Trophoblast cell (in vitro differentiated cells and primary cell): ENCODE results near the gene BNC1.

Experiments
- DNase-seq, 2 donors: peaks; one replicate each; pipeline ENCODE4 v3.0.0-alpha.2; 2016
- H2AFZ ChIP-seq: 2 replicates; pipeline ENCODE4 v1.6.1; 2013; ENCODE audit warnings: low read length, moderate library complexity, mild to moderate bottlenecking; ENCODE audit not compliant: insufficient read depth, poor library complexity
- H2AK5ac ChIP-seq: 2 replicates; pipeline ENCODE4 v1.6.1; 2013; ENCODE audit warnings: mild to moderate bottlenecking, low read length
- H2BK120ac ChIP-seq: 2 replicates; pipeline ENCODE4 v1.6.1; 2013; ENCODE audit warnings: low read length, mild to moderate bottlenecking, moderate library complexity; ENCODE audit not compliant: insufficient read depth, poor library complexity
- H2BK12ac ChIP-seq: 2 replicates; pipeline ENCODE4 v1.6.1; 2013; ENCODE audit warnings: mild to moderate bottlenecking, low read length, moderate library complexity
- H2BK5ac ChIP-seq: 2 replicates; pipeline ENCODE4 v1.6.1; 2013; ENCODE audit warnings: low read length, low read depth, moderate library complexity, mild to moderate bottlenecking; ENCODE audit not compliant: poor library complexity
- H3K14ac ChIP-seq: 2 replicates; pipeline ENCODE4 v1.6.1; 2013; ENCODE audit warnings: mild to moderate bottlenecking, low read length
- H3K18ac ChIP-seq: 2 replicates; pipeline ENCODE4 v1.6.1; 2013; ENCODE audit warnings: mild to moderate bottlenecking, low read length
- H3K23ac ChIP-seq: 2 replicates; pipeline ENCODE4 v1.6.1; 2013; ENCODE audit warnings: low read length
- H3K27ac ChIP-seq: 2 replicates; pipeline ENCODE4 v1.5.1; 2013; ENCODE audit warnings: low read depth, mild to moderate bottlenecking, inconsistent platforms, low read length, moderate library complexity
- H3K27me3 ChIP-seq: 2 replicates; pipeline ENCODE4 v1.6.1; 2013; ENCODE audit warnings: inconsistent platforms, mild to moderate bottlenecking, low read length, moderate library complexity; ENCODE audit not compliant: insufficient read depth
- H3K36me3 ChIP-seq, 2 experiments: 1 replicate in 1 of 2; 2 replicates in 1 of 2; pipeline ENCODE4 v1.6.1; 2013; ENCODE audit warnings: low read length in 2 of 2, mild to moderate bottlenecking in 2 of 2, moderate library complexity in 1 of 2; ENCODE audit not compliant: insufficient read depth in 2 of 2, control insufficient read depth in 1 of 2
- H3K4ac ChIP-seq: 2 replicates; pipeline ENCODE4 v1.6.1; 2013; ENCODE audit warnings: low read depth, mild to moderate bottlenecking, low read length, moderate library complexity
- H3K4me1 ChIP-seq, 2 experiments: 1 replicate in 1 of 2; 2 replicates in 1 of 2; pipeline ENCODE4 v1.6.1; 2013; ENCODE audit warnings: low read length in 2 of 2, mild to moderate bottlenecking in 2 of 2, moderate library complexity in 1 of 2; ENCODE audit not compliant: insufficient read depth in 2 of 2, control insufficient read depth in 1 of 2
- H3K4me2 ChIP-seq: 2 replicates; pipeline ENCODE4 v1.6.1; 2013; ENCODE audit warnings: inconsistent platforms, mild to moderate bottlenecking, low read length, moderate library complexity
- H3K4me3 ChIP-seq: 2 replicates; pipeline ENCODE4 v1.5.1; 2013; ENCODE audit warnings: mild to moderate bottlenecking, low read depth, low read length, inconsistent platforms
- H3K79me1 ChIP-seq: one replicate; pipeline ENCODE4 v1.6.1; 2013; ENCODE audit warnings: low read length
- H3K79me2 ChIP-seq: 2 replicates; pipeline ENCODE4 v1.6.1; 2013; ENCODE audit warnings: low read length, mild to moderate bottlenecking; ENCODE audit not compliant: control insufficient read depth, insufficient read depth, poor library complexity
- H3K9ac ChIP-seq: 2 replicates; pipeline ENCODE4 v1.6.1; 2013; ENCODE audit warnings: mild to moderate bottlenecking, low read length
- H3K9me3 ChIP-seq: 2 replicates; pipeline ENCODE4 v1.6.1; 2013; ENCODE audit warnings: low read depth, mild to moderate bottlenecking, control low read depth, inconsistent platforms, low read length; ENCODE audit not compliant: insufficient read depth
- H4K12ac ChIP-seq: 2 replicates; pipeline ENCODE4 v1.6.1; 2013; ENCODE audit warnings: low read depth, mild to moderate bottlenecking, low read length, moderate library complexity
- H4K8ac ChIP-seq: 2 replicates; pipeline ENCODE4 v1.6.1; 2013; ENCODE audit warnings: low read depth, mild to moderate bottlenecking, low read length, moderate library complexity
- H4K91ac ChIP-seq: one replicate; pipeline ENCODE4 v1.6.1; 2013; ENCODE audit warnings: low read depth, mild to moderate bottlenecking, low read length, moderate library complexity
- WGBS: extraction: QIAGEN DNeasy Blood & Tissue Kit; methylation state at CpG from one replicate; pipeline ENCODE4 v1.1.7; 2013; ENCODE audit warnings: missing lambda C conversion rate; ENCODE audit not compliant: insufficient read length, insufficient coverage; ENCODE audit errors: extremely low coverage; 5-methylcytosine and 5-hydroxymethylcytosine counted together

BNC1 gene

GRCh38 chr15:83319771-83320170, 35.3 kb upstream of the BNC1 start:
- Histone ChIP-seq H3K9me3 (no peaks in the 10 kb centered on the region), H4K12ac (no peak overlapping the region), H2AFZ (no peak overlapping the region), H3K18ac (no peak overlapping the region), H3K79me1 (no peaks in the 10 kb centered on the region), H3K4me3 (no peak overlapping the region), H3K79me2 (no peaks in the 10 kb centered on the region), H3K14ac (no peak overlapping the region), H3K36me3 (no peaks in the 10 kb centered on the region), H2BK12ac (peak overlapping the region; percentile 32), H2BK120ac (no peak overlapping the region), H3K27ac (no peak overlapping the region), H2AK5ac (no peak overlapping the region), H3K27me3 (no peaks in the 10 kb centered on the region), H3K4me1 (peaks cover 9 to 21% of the 10 kb centered on the region in 2 experiments), H3K4me2 (no peak overlapping the region), H3K9ac (no peak overlapping the region), H4K8ac (no peak overlapping the region), H2BK5ac (no peak overlapping the region), H3K23ac (no peak overlapping the region), H4K91ac (no peak overlapping the region), H3K4ac (no peak overlapping the region)
- WGBS, result no CpG with 5 or more reads among the region's 3 CpGs
- DNase-seq, result no peak

DNA sequence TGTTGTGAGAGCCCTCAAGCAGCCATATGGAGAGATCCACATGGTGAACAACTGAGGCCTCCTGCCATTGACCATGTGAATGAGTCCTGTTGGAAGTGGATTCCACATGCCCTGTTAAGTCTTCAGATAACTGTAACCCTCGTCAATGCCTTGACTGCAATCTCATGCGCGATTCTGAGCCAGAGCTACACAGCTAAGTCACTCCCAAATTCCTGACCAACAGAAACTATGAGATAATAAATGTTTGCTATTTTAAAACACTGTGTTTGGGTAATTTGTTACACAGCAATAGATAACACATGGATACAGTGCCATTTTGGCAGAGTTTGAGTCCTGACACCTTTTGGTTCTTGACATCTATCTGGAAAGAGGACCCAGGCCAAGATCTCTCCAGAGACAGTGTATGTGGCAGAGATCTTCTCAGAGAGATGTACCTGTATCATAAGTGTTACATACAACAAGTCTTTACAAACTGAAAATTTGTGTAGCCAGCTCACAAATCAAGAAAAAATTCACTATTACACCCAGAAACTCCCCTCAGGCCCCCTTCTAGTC, 34.5 kb upstream of the BNC1 start:
- Histone ChIP-seq H2BK12ac (no peak overlapping the region), H3K4me1 (peaks cover 9 to 21% of the 10 kb centered on the region in 2 experiments), H4K12ac (no peak overlapping the region), H3K4ac (no peak overlapping the region), H3K4me2 (no peak overlapping the region), H3K27ac (no peak overlapping the region), H2BK120ac (no peak overlapping the region), H4K91ac (no peak overlapping the region), H2AK5ac (no peak overlapping the region), H3K9ac (peak overlapping the region; percentile 23), H3K79me2 (no peaks in the 10 kb centered on the region), H3K14ac (no peak overlapping the region), H3K79me1 (no peaks in the 10 kb centered on the region), H2BK5ac (no peak overlapping the region), H3K18ac (no peak overlapping the region), H2AFZ (no peak overlapping the region), H3K4me3 (no peak overlapping the region), H3K9me3 (no peaks in the 10 kb centered on the region), H3K27me3 (no peaks in the 10 kb centered on the region), H4K8ac (no peak overlapping the region), H3K23ac (no peak overlapping the region), H3K36me3 (no peaks in the 10 kb centered on the region)
- WGBS, result no CpG with 5 or more reads among the region's 3 CpGs
- peak; percentile 31 to 72 for DNase-seq

GRCh38 chr15:83318036-83318435, 33.6 kb upstream of the BNC1 start:
- H2BK5ac ChIP-seq, result no peak overlapping the region
- no peak overlapping the region for H2BK120ac ChIP-seq
- H3K23ac ChIP-seq, result no peak overlapping the region
- no peak overlapping the region for H3K4me2 ChIP-seq
- no peak overlapping the region for H2AFZ ChIP-seq
- H3K27me3 ChIP-seq, result no peaks in the 10 kb centered on the region
- H3K27ac ChIP-seq, result no peak overlapping the region
- H3K9me3 ChIP-seq, result no peaks in the 10 kb centered on the region
- H3K4me3 ChIP-seq, result no peak overlapping the region
- H2BK12ac ChIP-seq, result no peak overlapping the region
- H3K4ac ChIP-seq, result no peak overlapping the region
- DNase-seq, result no peak
- no peaks in the 10 kb centered on the region for H3K79me1 ChIP-seq
- no peaks in the 10 kb centered on the region for H3K79me2 ChIP-seq
- H4K12ac ChIP-seq, result no peak overlapping the region
- H3K14ac ChIP-seq, result no peak overlapping the region
- no peak overlapping the region for H2AK5ac ChIP-seq
- H3K36me3 ChIP-seq, result no peaks in the 10 kb centered on the region
- H3K9ac ChIP-seq, result no peak overlapping the region
- H4K8ac ChIP-seq, result no peak overlapping the region
- H4K91ac ChIP-seq, result no peak overlapping the region
- peaks cover 6 to 16% of the 10 kb centered on the region in 2 experiments for H3K4me1 ChIP-seq
- H3K18ac ChIP-seq, result no peak overlapping the region

DNA sequence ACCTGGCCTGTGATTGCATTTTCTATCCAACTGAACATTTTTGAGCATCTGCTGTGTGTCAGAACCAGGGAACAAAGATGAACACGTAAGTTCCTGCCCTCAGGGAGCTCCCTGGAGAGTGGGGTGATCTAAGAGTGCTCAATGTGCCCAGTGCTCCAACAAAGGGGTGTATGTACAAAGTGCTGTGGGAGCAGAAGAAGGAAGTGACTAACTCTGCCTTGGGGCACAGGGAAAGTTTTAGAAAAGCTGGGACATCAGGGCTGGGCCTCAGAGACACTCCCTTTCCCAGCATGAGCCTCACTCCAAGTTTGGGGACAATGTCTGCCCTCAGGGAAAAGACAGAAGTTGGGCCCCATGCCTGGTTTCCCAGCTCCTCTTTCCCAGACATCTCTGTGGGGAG, 27.6 kb upstream of the BNC1 start:
- H3K4me1 ChIP-seq, result peaks cover 6 to 8% of the 10 kb centered on the region in 2 experiments
- no peaks in the 10 kb centered on the region for H3K27me3 ChIP-seq
- H2BK12ac ChIP-seq, result peak overlapping the region; percentile 73
- H3K4me2 ChIP-seq, result no peak overlapping the region
- H3K18ac ChIP-seq, result no peak overlapping the region
- no peak overlapping the region for H2BK5ac ChIP-seq
- H3K23ac ChIP-seq, result no peak overlapping the region
- no peaks in the 10 kb centered on the region for H3K36me3 ChIP-seq
- H3K27ac ChIP-seq, result no peak overlapping the region
- no peak overlapping the region for H3K9ac ChIP-seq
- H4K8ac ChIP-seq, result no peak overlapping the region
- H2AFZ ChIP-seq, result no peak overlapping the region
- H3K9me3 ChIP-seq, result no peaks in the 10 kb centered on the region
- no peaks in the 10 kb centered on the region for H3K79me2 ChIP-seq
- no peak overlapping the region for H3K4me3 ChIP-seq
- peak overlapping the region; percentile 41 for H2AK5ac ChIP-seq
- H2BK120ac ChIP-seq, result no peak overlapping the region
- H4K91ac ChIP-seq, result no peak overlapping the region
- no peak overlapping the region for H4K12ac ChIP-seq
- WGBS, result no CpG with 5 or more reads among the region's 1 CpG
- H3K79me1 ChIP-seq, result no peaks in the 10 kb centered on the region
- DNase-seq, result no peak
- H3K14ac ChIP-seq, result no peak overlapping the region
- no peak overlapping the region for H3K4ac ChIP-seq
